Fibroblast of lung (primary cell): Measurements from ENCODE around the gene GRIN3A.

Experiments
- EZH2 ChIP-seq: IDR thresholded peaks from 2 replicates; pipeline ENCODE4 v1.5.1; 2012; ENCODE audit warnings: low read length, control low read depth, mild to moderate bottlenecking; ENCODE audit errors: missing control alignments
- TF ChIP-seq, protein P1 (sequence below), 2 donors: IDR thresholded peaks in 1 of 2; conservative IDR thresholded peaks in 1 of 2; 1 replicate in 1 of 2; 2 replicates in 1 of 2; pipeline ENCODE4 v1.5.1; 2011 to 2012; ENCODE audit warnings: low read length in 2 of 2, control low read depth in 1 of 2, inconsistent platforms in 1 of 2, low read depth in 1 of 2, mild to moderate bottlenecking in 1 of 2

DNA sequence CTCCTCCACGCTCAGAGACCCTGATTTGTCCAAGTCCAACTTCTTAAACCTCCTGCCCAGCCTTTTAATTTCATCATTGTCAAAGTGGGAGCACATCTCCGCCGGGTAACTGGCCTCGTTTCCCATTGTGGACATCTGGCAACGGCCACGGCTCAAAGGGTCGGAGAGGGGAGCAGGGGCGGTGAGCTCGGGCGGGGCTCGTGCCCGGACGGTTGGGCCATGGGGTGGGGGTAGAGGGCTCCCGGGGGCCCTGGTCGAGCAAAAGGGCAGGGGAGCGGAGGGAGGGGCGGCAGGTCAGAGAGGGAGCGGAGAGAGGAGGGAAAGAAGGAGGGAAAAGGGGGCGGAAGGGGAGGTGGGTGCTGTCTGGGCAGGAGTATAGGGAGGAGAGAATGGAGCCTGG is 143.7 kb downstream of the GRIN3A start, which contains the start of gene PPP3R2:
- no peak for TF ChIP-seq EZH2
- TF ChIP-seq, protein P1, sequence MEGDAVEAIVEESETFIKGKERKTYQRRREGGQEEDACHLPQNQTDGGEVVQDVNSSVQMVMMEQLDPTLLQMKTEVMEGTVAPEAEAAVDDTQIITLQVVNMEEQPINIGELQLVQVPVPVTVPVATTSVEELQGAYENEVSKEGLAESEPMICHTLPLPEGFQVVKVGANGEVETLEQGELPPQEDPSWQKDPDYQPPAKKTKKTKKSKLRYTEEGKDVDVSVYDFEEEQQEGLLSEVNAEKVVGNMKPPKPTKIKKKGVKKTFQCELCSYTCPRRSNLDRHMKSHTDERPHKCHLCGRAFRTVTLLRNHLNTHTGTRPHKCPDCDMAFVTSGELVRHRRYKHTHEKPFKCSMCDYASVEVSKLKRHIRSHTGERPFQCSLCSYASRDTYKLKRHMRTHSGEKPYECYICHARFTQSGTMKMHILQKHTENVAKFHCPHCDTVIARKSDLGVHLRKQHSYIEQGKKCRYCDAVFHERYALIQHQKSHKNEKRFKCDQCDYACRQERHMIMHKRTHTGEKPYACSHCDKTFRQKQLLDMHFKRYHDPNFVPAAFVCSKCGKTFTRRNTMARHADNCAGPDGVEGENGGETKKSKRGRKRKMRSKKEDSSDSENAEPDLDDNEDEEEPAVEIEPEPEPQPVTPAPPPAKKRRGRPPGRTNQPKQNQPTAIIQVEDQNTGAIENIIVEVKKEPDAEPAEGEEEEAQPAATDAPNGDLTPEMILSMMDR (conservative IDR thresholded peaks at IDR 0.05 in 1 of 2, IDR thresholded peaks at IDR 0.05 in 1 of 2; ENCODE audit: low read depth in 1 of 2, low read length in 2 of 2), result no peak
